SHP77 treated with DMSO at 0.1 percent for 48 hours (cell line): ENCODE results near the gene ME2.
"Not testable (repeated sequence)": the region's sequence is repeated elsewhere in the genome, so short reads cannot be mapped to it uniquely, and the experiment has no call there.

ENCODE experiments used
- DNase-seq: peaks from one replicate; lab custom pipeline; 2025; lab: John Stamatoyannopoulos, UW

Gene ME2

GRCh38 chr18:50878345-50879301 lies at the start of gene ME2:
Gene ME2, plus strand, starts transcription at chr18:50879118. Its CDS starts 16,703 bp downstream, at chr18:50895821.
- DNase-seq: peak; percentile 63

- DNase-seq: no peak
These were observed 49.3 kb upstream of the ME2 start for GRCh38 chr18:50829644-50830043.

GRCh38 chr18:50830544-50830943 lies 48.4 kb upstream of the ME2 start:
- no peak for DNase-seq

- DNase-seq: no peak
These were observed 46.2 kb upstream of the ME2 start for GRCh38 chr18:50832754-50833153.

- not testable (repeated sequence) for DNase-seq
These were observed 45.4 kb upstream of the ME2 start for GRCh38 chr18:50833496-50833895.

- DNase-seq: peak; percentile 7
These were observed 42.4 kb upstream of the ME2 start for GRCh38 chr18:50836521-50836957.

GRCh38 chr18:50839341-50839740 lies 39.6 kb upstream of the ME2 start:
- DNase-seq: no peak

- DNase-seq: no peak
These were observed 38.9 kb upstream of the ME2 start for GRCh38 chr18:50839996-50840395.

- no peak for DNase-seq
These were observed 36.1 kb upstream of the ME2 start for GRCh38 chr18:50842846-50843245.

- DNase-seq: no peak
These were observed 34.4 kb upstream of the ME2 start for GRCh38 chr18:50844554-50844953.

GRCh38 chr18:50844960-50845359 lies 34.0 kb upstream of the ME2 start:
- DNase-seq: no peak

GRCh38 chr18:50847192-50847591 lies 31.7 kb upstream of the ME2 start:
- DNase-seq: no peak

GRCh38 chr18:50848061-50848551 lies 30.8 kb upstream of the ME2 start:
- no peak for DNase-seq

GRCh38 chr18:50848991-50849390 lies 29.9 kb upstream of the ME2 start:
- DNase-seq: no peak

- no peak for DNase-seq
These were observed 29.5 kb upstream of the ME2 start for GRCh38 chr18:50849419-50849821.

GRCh38 chr18:50850307-50851065 lies 28.4 kb upstream of the ME2 start:
- no peak for DNase-seq

- no peak for DNase-seq
These were observed 25.1 kb upstream of the ME2 start for GRCh38 chr18:50853863-50854271.

GRCh38 chr18:50855976-50856757 lies 22.8 kb upstream of the ME2 start:
- no peak for DNase-seq

- DNase-seq: not testable (repeated sequence)
These were observed 21.8 kb upstream of the ME2 start for GRCh38 chr18:50857166-50857565.

- no peak for DNase-seq
These were observed 21.2 kb upstream of the ME2 start for GRCh38 chr18:50857694-50858093.

- DNase-seq: no peak
These were observed 18.9 kb upstream of the ME2 start for GRCh38 chr18:50859793-50860555.
